Measurements from ENCODE around the gene ITPR2.
A peak's percentile ranks its signal among the peaks of the same experiment; 100 is the strongest.
"Not testable (repeated sequence)": the region's sequence is repeated elsewhere in the genome, so short reads cannot be mapped to it uniquely, and the experiment has no call there.

Gene ITPR2

GRCh38 chr12:26799741-26800140, 33.3 kb downstream of the ITPR2 start:
- peaks cover 39% of the 10 kb centered on the region for H3K4me1 ChIP-seq (ENCODE audit: insufficient read depth, low read length)
- H3K9ac ChIP-seq (ENCODE audit: low read length): no peak overlapping the region
- H3K27ac ChIP-seq (ENCODE audit: low read depth, low read length): no peak overlapping the region
- H3K4me3 ChIP-seq (ENCODE audit: low read depth in 1 of 2, low read length in 2 of 2): no peak overlapping the region
- H3K9me3 ChIP-seq (ENCODE audit: low read length): no peaks in the 10 kb centered on the region
- no peaks in the 10 kb centered on the region for H3K36me3 ChIP-seq (ENCODE audit: insufficient read depth, low read length)
- H3K27me3 ChIP-seq (ENCODE audit: control insufficient read depth in 1 of 2, insufficient read depth in 2 of 2, low read length in 2 of 2): no peaks in the 10 kb centered on the region

DNA sequence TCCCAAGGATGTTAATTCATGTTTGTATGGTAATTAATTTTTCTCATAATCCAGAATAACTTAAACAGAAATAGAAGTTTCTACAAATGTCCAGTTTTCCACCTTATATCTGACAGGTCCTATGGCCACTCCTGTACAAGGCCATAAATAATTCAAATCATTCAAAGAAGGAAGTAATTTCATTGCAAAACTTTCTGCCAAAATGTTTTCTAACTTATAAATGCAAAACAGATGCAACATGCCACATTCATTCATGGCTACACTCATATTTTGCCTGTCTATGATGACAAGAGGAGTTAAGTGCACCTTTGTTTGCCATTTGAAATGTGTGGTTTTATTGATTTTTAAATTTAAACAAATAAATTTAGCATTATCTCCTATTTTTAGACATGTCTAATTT, 34.4 kb downstream of the ITPR2 start:
- Histone ChIP-seq H3K9me3 (ENCODE audit: low read length) (no peaks in the 10 kb centered on the region), H3K27me3 (ENCODE audit: control insufficient read depth in 1 of 2, insufficient read depth in 2 of 2, low read length in 2 of 2) (no peaks in the 10 kb centered on the region), H3K36me3 (ENCODE audit: insufficient read depth, low read length) (no peaks in the 10 kb centered on the region), H3K9ac (ENCODE audit: low read length) (no peak overlapping the region), H3K4me3 (ENCODE audit: low read depth in 1 of 2, low read length in 2 of 2) (no peak overlapping the region), H3K4me1 (ENCODE audit: insufficient read depth, low read length) (peaks cover 38% of the 10 kb centered on the region), H3K27ac (ENCODE audit: low read depth, low read length) (no peak overlapping the region)

DNA sequence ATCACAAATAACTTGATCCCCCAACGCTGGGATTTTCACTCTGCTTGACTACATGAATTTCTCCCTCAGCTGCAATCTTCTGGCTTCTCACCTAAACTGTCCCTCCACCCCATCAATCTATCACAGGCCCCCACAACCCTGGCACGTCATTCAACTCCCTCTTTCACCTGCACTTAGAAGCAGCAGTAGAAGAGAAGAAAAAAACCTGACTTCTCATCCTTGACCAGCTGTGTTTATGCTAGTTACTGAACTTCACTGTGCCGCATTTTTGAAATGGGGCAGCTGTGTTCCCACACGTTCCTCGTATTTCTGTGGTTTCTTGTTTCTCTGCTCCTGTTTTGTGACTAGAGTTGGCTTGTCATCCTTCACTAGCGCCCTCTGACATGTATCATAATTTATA, 35.0 kb downstream of the ITPR2 start:
- Histone ChIP-seq H3K36me3 (ENCODE audit: insufficient read depth, low read length) (no peaks in the 10 kb centered on the region), H3K4me1 (ENCODE audit: insufficient read depth, low read length) (peaks cover 31% of the 10 kb centered on the region), H3K9me3 (ENCODE audit: low read length) (no peaks in the 10 kb centered on the region), H3K27me3 (ENCODE audit: control insufficient read depth in 1 of 2, insufficient read depth in 2 of 2, low read length in 2 of 2) (no peaks in the 10 kb centered on the region), H3K4me3 (ENCODE audit: low read depth in 1 of 2, low read length in 2 of 2) (no peak overlapping the region), H3K9ac (ENCODE audit: low read length) (no peak overlapping the region), H3K27ac (ENCODE audit: low read depth, low read length) (no peak overlapping the region)

DNA sequence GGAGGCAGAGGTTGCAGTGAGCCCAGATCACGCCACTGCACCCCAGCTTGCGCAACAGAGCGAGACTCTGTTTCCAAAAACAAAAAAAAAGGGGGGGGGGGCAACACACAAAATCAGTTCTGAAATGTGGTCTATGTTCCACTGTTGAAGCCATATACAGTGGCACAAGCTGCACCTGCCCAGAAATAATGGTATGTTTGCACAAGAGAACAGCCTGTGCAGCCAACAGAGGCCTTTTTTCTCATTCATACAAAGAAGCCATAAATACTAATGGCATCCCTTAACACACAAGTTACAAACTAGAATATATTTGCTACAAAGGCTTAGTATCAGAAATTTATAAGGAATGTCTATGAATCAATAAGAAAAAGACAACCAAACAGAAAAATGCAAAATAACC, 37.1 kb downstream of the ITPR2 start:
- no peak overlapping the region for H3K9ac ChIP-seq (ENCODE audit: low read length)
- no peaks in the 10 kb centered on the region for H3K27me3 ChIP-seq (ENCODE audit: control insufficient read depth in 1 of 2, insufficient read depth in 2 of 2, low read length in 2 of 2)
- no peaks in the 10 kb centered on the region for H3K36me3 ChIP-seq (ENCODE audit: insufficient read depth, low read length)
- no peak overlapping the region for H3K4me3 ChIP-seq (ENCODE audit: low read depth in 1 of 2, low read length in 2 of 2)
- H3K4me1 ChIP-seq (ENCODE audit: insufficient read depth, low read length): peaks cover 32% of the 10 kb centered on the region
- no peak overlapping the region for H3K27ac ChIP-seq (ENCODE audit: low read depth, low read length)
- H3K9me3 ChIP-seq (ENCODE audit: low read length): no peaks in the 10 kb centered on the region

GRCh38 chr12:26791301-26791791, 41.6 kb downstream of the ITPR2 start:
- Histone ChIP-seq H3K27me3 (ENCODE audit: control insufficient read depth in 1 of 2, insufficient read depth in 2 of 2, low read length in 2 of 2) (no peaks in the 10 kb centered on the region), H3K4me3 (ENCODE audit: low read depth in 1 of 2, low read length in 2 of 2) (no peak overlapping the region), H3K36me3 (ENCODE audit: insufficient read depth, low read length) (no peaks in the 10 kb centered on the region), H3K9me3 (ENCODE audit: low read length) (no peaks in the 10 kb centered on the region), H3K4me1 (ENCODE audit: insufficient read depth, low read length) (peaks cover 56% of the 10 kb centered on the region), H3K9ac (ENCODE audit: low read length) (no peak overlapping the region), H3K27ac (ENCODE audit: low read depth, low read length) (no peak overlapping the region)

GRCh38 chr12:26790645-26790994, 42.4 kb downstream of the ITPR2 start:
- Histone ChIP-seq H3K36me3 (ENCODE audit: insufficient read depth, low read length) (no peaks in the 10 kb centered on the region), H3K4me3 (ENCODE audit: low read depth in 1 of 2, low read length in 2 of 2) (no peak overlapping the region), H3K9ac (ENCODE audit: low read length) (no peak overlapping the region), H3K4me1 (ENCODE audit: insufficient read depth, low read length) (peaks cover 56% of the 10 kb centered on the region), H3K27ac (ENCODE audit: low read depth, low read length) (peak overlapping the region; percentile 32), H3K9me3 (ENCODE audit: low read length) (no peaks in the 10 kb centered on the region), H3K27me3 (ENCODE audit: control insufficient read depth in 1 of 2, insufficient read depth in 2 of 2, low read length in 2 of 2) (no peaks in the 10 kb centered on the region)

GRCh38 chr12:26789731-26790644, 43.0 kb downstream of the ITPR2 start:
- H3K9me3 ChIP-seq (ENCODE audit: low read length): no peaks in the 10 kb centered on the region
- H3K27ac ChIP-seq (ENCODE audit: low read depth, low read length): peak overlapping the region; percentile 32
- H3K9ac ChIP-seq (ENCODE audit: low read length): no peak overlapping the region
- H3K4me3 ChIP-seq (ENCODE audit: low read depth in 1 of 2, low read length in 2 of 2): no peak overlapping the region
- no peaks in the 10 kb centered on the region for H3K36me3 ChIP-seq (ENCODE audit: insufficient read depth, low read length)
- no peaks in the 10 kb centered on the region for H3K27me3 ChIP-seq (ENCODE audit: control insufficient read depth in 1 of 2, insufficient read depth in 2 of 2, low read length in 2 of 2)
- H3K4me1 ChIP-seq (ENCODE audit: insufficient read depth, low read length): peaks cover 56% of the 10 kb centered on the region

DNA sequence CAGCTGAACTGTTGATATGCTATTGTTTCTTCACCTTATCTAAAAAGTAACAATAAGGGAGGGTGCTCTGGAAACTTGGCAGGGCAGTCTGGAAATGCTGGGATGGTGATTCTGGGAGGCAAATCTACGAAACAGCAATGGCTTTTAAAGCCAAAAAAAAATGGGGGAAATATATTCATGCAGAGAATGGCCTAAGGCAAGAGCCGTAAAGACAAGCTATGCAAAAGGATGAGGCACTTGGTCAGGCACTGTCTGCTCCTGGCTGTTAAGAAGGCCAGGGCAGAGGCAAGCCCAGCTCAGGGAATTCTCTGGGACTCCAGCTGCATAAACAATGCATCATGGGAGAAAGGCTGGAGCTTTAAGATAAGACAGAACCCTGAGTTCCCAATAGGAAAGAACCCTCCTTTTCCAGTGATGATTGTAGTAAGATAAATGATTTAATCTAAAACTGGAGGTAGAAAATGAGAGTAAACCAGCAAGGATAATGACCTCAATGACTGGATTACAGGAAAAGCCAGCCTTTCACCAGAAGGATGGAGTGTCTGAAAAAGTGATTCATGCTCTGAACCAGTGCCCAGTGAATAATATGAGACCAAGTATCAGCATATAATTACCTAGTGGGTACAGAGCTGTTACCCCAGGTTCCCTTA, 46.0 kb downstream of the ITPR2 start:
- no peaks in the 10 kb centered on the region for H3K9me3 ChIP-seq (ENCODE audit: low read length)
- peaks cover 52% of the 10 kb centered on the region for H3K4me1 ChIP-seq (ENCODE audit: insufficient read depth, low read length)
- peak overlapping the region; percentile 36 for H3K27ac ChIP-seq (ENCODE audit: low read depth, low read length)
- no peak overlapping the region for H3K4me3 ChIP-seq (ENCODE audit: low read depth in 1 of 2, low read length in 2 of 2)
- no peak overlapping the region for H3K9ac ChIP-seq (ENCODE audit: low read length)
- H3K27me3 ChIP-seq (ENCODE audit: control insufficient read depth in 1 of 2, insufficient read depth in 2 of 2, low read length in 2 of 2): no peaks in the 10 kb centered on the region
- H3K36me3 ChIP-seq (ENCODE audit: insufficient read depth, low read length): no peaks in the 10 kb centered on the region

GRCh38 chr12:26786491-26786864, 46.5 kb downstream of the ITPR2 start:
- H3K4me3 ChIP-seq (ENCODE audit: low read depth in 1 of 2, low read length in 2 of 2): no peak overlapping the region
- H3K9me3 ChIP-seq (ENCODE audit: low read length): no peaks in the 10 kb centered on the region
- H3K4me1 ChIP-seq (ENCODE audit: insufficient read depth, low read length): peaks cover 47% of the 10 kb centered on the region
- H3K9ac ChIP-seq (ENCODE audit: low read length): no peak overlapping the region
- H3K27me3 ChIP-seq (ENCODE audit: control insufficient read depth in 1 of 2, insufficient read depth in 2 of 2, low read length in 2 of 2): no peaks in the 10 kb centered on the region
- no peaks in the 10 kb centered on the region for H3K36me3 ChIP-seq (ENCODE audit: insufficient read depth, low read length)
- peak overlapping the region; percentile 36 for H3K27ac ChIP-seq (ENCODE audit: low read depth, low read length)

DNA sequence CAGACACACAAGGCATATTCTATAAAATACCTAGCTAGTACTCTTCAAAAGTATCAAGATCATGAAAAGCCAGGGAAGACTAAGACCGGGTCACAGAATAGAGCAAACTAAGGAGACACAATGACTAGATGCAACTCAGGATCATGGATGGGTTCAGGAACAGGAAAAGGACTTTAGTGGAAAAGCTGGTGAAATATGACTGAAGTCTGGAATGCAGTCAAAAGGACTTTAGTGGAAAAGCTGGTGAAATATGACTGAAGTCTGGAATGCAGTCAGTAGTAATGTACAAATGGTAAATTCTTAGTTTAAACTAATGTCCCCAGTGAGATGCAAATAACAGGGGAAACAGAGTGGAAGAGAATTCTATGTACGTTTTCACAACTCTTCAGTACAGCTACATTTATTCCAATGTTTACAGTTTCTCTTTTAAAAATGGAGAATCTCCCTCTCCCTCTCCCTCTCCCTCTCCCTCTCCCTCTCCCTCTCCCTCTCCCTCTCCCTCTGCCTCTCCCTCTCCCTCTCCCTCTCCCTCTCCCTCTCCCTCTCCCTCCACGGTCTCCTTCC, 49.1 kb downstream of the ITPR2 start:
- H3K9ac ChIP-seq (ENCODE audit: low read length); H3K9me3 ChIP-seq (ENCODE audit: low read length); H3K27ac ChIP-seq (ENCODE audit: low read depth, low read length); H3K27me3 ChIP-seq (ENCODE audit: control insufficient read depth in 1 of 2, insufficient read depth in 2 of 2, low read length in 2 of 2); H3K4me3 ChIP-seq (ENCODE audit: low read depth in 1 of 2, low read length in 2 of 2); H3K36me3 ChIP-seq (ENCODE audit: insufficient read depth, low read length): not testable (repeated sequence)
- peaks cover 22% of the 10 kb centered on the region for H3K4me1 ChIP-seq (ENCODE audit: insufficient read depth, low read length)

- Histone ChIP-seq H3K36me3 (ENCODE audit: insufficient read depth, low read length) (no peaks in the 10 kb centered on the region), H3K4me3 (ENCODE audit: low read depth in 1 of 2, low read length in 2 of 2) (no peak overlapping the region), H3K9ac (ENCODE audit: low read length) (no peak overlapping the region), H3K4me1 (ENCODE audit: insufficient read depth, low read length) (peaks cover 15% of the 10 kb centered on the region), H3K27me3 (ENCODE audit: control insufficient read depth in 1 of 2, insufficient read depth in 2 of 2, low read length in 2 of 2) (no peaks in the 10 kb centered on the region), H3K9me3 (ENCODE audit: low read length) (no peaks in the 10 kb centered on the region), H3K27ac (ENCODE audit: low read depth, low read length) (no peak overlapping the region)
These were observed 49.9 kb downstream of the ITPR2 start for GRCh38 chr12:26783131-26783526.
